ENCODE measurements around the gene SIM2.

Gene SIM2

GRCh38 chr21:36765229-36765628, 66.3 kb downstream of the SIM2 start:
- no peak for DNase-seq (ENCODE audit: low spot score)

GRCh38 chr21:36766511-36766910, 67.6 kb downstream of the SIM2 start:
- DNase-seq (ENCODE audit: low spot score): no peak

GRCh38 chr21:36767096-36767495, 68.2 kb downstream of the SIM2 start:
- no peak for DNase-seq (ENCODE audit: low spot score)

GRCh38 chr21:36768496-36768895, 69.6 kb downstream of the SIM2 start:
- DNase-seq (ENCODE audit: low spot score): peak; percentile 70

GRCh38 chr21:36769051-36769839, 70.3 kb downstream of the SIM2 start:
- peak; percentile 47 for DNase-seq (ENCODE audit: low spot score)

- peak; percentile 39 for DNase-seq (ENCODE audit: low spot score)
Observed at GRCh38 chr21:36773117-36773516, 74.2 kb downstream of the SIM2 start.

- no peak for DNase-seq (ENCODE audit: low spot score)
Observed at GRCh38 chr21:36773995-36774394, 75.1 kb downstream of the SIM2 start.

- no peak for DNase-seq (ENCODE audit: low spot score)
Observed at GRCh38 chr21:36776981-36777617, 78.2 kb downstream of the SIM2 start.

GRCh38 chr21:36780861-36781260, 81.9 kb downstream of the SIM2 start:
- DNase-seq (ENCODE audit: low spot score): no peak

- DNase-seq (ENCODE audit: low spot score): no peak
Observed at GRCh38 chr21:36783612-36784374, 84.9 kb downstream of the SIM2 start.

- no peak for DNase-seq (ENCODE audit: low spot score)
Observed at GRCh38 chr21:36784947-36785346, 86.0 kb downstream of the SIM2 start.

- no peak for DNase-seq (ENCODE audit: low spot score)
Observed at GRCh38 chr21:36785615-36786014, 86.7 kb downstream of the SIM2 start.

GRCh38 chr21:36786186-36786585, 87.3 kb downstream of the SIM2 start:
- DNase-seq (ENCODE audit: low spot score): no peak

- DNase-seq (ENCODE audit: low spot score): no peak
Observed at GRCh38 chr21:36788120-36788638, 89.3 kb downstream of the SIM2 start.

GRCh38 chr21:36790616-36791015, 91.7 kb downstream of the SIM2 start:
- peak; percentile 26 for DNase-seq (ENCODE audit: low spot score)

GRCh38 chr21:36791180-36791579, 92.3 kb downstream of the SIM2 start:
- no peak for DNase-seq (ENCODE audit: low spot score)

GRCh38 chr21:36791695-36792470, 93.0 kb downstream of the SIM2 start:
- peak; percentile 57 for DNase-seq (ENCODE audit: low spot score)

- peak; percentile 23 for DNase-seq (ENCODE audit: low spot score)
Observed at GRCh38 chr21:36792505-36792967, 93.6 kb downstream of the SIM2 start.

GRCh38 chr21:36796070-36796469, 97.2 kb downstream of the SIM2 start:
- no peak for DNase-seq (ENCODE audit: low spot score)

- DNase-seq (ENCODE audit: low spot score): no peak
Observed at GRCh38 chr21:36798491-36798890, 99.6 kb downstream of the SIM2 start.
